Dermis microvascular lymphatic vessel endothelial cell (primary cell): ENCODE measurements around the gene CCNY. TPM values are rescaled to one million over a fixed set of nuclear protein-coding genes. Genes with fewer than 3 reads are reported as not detected.
"Not testable (repeated sequence)": the region's sequence is repeated elsewhere in the genome, so short reads cannot be mapped to it uniquely, and the experiment has no call there.

Experiments
- DNase-seq, 2 donors: peaks; one replicate each; pipeline versions ENCODE4 v3.0.0 to v3.0.0-alpha.2; 2010; ENCODE audit warnings: low read depth in 2 of 2
- total RNA-seq: library from RNA; depleted of rRNA; stranded (reverse); fragments of >200 nt; gene quantifications from 2 replicates; pipeline ENCODE4 v1.2.1, GENCODE V29; 2014

CCNY gene
- total RNA-seq = 65.7 and 81.4 TPM in 2 replicates

DNA sequence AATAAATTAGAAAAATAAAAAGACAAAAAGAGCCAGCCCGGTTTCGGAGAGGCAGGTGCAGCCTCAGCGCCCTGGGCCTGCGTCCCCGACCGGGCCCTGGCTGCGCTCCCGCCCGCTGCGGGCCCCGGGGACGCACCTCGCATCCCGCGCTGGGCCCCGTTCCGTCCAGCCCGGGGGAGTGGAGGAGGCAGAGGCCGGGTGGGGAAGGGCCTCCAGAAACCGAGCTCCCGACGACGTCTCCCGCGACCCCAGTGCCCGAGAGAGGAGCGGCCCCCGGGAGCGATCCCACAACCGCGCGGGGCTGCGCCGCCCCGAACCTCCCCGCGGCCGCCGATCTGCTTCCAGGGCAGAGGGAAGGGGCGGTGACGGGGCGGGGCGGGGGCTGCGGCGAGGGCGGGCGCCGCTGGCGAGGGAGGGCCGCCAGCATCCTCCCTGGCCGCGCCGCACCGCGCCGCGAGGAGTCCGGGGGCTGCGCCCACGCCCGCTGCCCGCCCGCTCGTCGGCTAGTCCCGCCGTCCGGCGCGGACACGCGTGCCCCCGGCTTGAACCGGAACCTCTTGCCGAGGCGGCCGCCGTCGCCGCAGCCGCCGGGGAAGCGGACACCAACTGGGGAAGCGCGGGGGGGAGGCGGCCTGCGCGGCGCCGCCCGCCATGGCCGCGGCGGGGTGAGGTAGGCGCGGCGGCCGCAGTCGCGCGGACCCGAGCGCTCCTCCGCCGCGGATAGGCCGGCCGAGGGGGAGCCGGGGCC lies at the start of gene CCNY:
Gene CCNY (plus strand): TSS at position 426 of the 748 bp plus-strand sequence. CDS start 545 bp downstream, outside the sequence.
- peak in 1 of 2 donors; percentile 79 for DNase-seq

DNA sequence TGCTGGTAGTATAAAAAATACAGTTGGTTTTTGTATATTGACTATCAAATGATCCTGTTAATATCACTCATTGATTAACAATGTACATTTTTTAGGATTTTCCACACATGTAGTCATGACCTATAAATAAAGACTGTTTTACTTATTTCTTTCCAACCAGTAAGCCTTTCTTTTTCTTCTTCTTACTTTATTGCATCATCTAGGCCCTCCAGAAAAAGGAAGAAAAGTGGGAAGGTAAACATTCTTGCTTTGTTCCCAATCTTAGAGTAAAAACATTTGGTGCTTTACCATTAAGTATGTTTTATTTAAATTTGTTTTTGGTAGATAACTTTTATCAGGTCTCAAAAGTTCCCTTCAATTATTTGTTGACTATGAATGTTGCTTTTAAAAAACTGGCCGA lies 47.1 kb upstream of the CCNY start:
- DNase-seq = no peak

DNA sequence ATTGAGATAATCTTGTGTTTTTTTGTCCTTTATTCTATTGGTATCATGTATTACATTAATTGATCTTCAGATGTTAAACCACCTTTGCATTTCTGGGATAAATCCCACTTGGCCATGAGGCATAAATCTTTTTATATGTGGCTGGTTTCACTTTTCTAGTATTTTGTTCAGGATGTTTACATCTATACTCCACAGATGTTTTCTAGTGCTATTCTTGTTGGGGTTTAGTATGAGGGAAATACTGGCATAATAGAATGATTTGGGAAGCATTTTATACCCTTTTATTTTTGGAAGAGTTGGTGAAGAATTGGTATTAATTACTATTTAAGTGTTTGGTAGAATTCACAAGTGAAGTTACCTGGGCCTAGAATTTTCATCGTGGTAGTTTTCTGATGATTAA lies 41.8 kb upstream of the CCNY start:
- DNase-seq = no peak

DNA sequence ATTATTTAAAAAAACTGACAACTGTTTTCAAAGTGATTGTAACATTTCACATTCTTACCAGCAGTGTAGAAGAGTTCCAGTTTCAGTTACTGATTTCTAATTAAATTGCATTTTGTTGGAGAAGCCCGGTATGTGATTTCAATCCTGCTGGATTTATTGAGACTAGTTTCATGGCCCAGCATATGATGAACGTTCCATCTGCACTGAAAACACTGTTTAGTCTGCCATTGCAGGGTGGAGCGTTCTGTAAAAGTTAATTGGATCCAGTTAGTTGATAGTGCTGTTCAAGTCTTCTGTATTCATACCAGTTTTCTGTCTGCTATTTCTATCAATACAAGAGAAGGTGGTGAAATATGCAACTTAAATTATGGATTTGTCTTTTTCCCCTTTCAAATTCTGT lies 37.3 kb upstream of the CCNY start:
- no peak for DNase-seq

DNA sequence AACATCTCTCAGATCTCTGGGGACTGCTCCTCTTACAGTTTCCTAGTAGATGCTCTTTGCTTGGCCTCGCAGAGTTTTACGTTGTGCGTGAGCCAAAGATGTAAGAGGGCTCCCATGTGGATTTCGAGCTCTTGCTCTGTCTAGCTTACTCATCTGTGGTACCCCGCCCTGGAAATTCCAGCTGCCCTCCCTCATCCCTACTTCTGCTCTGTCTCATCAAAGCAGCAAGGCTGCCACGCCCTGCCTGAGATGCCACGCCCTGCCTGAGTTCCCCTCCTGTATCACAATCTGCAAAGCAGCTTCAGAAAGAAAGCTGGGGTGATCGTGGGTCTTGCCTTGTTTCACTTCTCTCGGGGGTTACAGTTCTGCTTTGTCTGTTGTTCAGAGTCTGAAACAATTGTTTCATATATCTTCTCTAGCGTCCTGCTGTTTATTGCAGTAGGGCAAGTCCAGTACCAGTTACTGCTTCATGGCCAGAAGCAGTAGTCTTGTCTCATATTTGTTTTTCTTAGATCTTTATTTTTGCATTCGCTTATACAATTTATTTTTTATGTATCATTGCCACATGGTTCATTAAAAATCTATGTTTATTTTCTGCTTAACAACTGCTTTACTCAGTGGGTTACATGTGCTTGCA lies 36.1 kb upstream of the CCNY start:
- no peak for DNase-seq

DNA sequence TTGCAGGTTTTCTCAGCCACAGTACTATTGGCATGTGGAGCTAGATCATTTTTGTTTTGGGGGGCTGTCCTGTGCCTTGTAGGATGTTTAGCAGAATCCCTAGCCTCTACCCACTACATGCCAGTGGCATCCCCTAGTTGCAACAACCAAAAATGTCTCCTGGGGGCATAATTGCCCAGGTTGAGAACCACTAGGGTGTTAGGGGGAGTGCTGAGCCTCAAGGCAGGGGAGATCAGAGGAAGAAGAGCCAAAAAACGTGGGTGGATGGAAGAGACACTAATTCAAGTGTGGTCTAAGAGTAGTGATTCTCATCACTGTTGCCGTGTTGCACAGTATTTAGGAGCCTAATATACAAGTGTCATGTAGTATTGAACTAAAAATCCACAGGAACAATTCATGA lies 31.7 kb upstream of the CCNY start:
- no peak for DNase-seq

DNA sequence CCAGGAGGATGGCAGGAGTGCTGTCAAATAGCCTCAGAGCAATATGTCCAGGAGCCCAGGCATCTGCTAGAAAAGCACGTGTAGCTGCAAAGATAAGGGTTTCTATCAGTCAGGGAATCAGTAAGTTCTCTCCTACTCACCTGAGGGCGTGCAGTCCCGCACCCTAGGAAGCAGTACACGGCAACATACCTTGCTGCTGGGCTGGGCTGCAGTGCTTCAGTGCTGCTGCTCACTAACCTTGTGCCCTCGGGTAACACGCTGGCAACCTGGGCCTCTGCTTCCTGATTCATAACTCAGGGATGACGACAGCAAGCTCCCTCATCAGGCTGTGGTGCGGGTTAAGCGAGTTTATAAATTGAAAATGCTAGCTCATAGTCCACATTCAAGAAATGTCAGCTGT lies 29.5 kb upstream of the CCNY start:
- no peak for DNase-seq

DNA sequence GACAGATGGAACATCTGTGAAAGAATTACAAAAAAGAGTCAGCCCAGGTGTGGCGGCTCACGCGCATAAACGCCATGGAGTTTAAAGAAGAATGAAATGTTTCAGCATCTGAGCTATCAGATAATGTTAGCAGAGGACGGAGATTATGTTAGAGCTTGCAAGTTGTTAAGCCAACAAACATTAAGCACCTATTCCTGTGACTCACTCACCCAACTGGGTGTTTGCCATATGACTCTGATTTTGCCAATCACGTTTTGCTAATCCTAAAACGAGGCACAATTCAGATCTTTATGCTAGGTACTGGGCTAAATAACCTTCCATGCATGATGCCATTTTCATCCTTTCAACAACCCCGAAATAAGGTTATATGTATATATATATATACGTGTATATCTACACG lies 29.0 kb upstream of the CCNY start:
- DNase-seq = no peak

DNA sequence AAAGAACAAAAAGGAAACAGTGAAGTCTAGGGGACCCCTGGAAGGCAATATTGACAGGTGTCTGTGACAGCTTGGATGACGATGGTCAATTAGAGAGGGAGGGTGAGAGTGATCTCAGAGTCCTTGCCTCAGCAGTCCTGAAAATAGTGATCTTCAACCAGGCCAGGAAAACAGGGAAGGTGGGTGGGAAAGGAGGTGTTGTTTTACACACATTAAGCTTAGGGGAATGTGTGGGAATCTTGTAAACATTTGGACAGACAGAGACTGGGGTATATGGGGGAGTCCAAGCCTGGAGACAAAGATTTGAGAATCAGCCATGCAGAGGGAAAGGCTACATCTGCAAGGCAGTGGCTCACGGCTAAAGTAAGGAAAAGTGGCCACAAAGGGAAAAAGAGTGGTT lies 27.5 kb upstream of the CCNY start:
- DNase-seq = no peak

DNA sequence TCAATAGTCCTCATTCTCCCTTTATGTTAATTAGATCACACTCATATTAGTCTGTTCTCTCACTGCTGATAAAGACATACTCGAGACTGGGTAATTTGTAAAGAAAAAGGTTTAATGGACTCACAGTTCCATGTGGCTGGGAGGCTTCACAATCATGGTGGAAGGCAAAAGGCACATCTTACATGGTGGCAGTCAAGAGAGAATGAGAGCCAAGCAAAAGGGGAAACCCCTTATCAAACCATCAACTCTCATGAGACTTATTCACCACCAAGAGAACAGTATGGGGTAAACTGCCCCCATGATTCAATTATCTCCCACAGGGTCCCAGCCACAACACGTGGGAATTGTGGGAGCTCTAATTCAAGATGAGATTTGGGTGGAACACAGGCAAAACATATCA lies 22.2 kb upstream of the CCNY start:
- not testable (repeated sequence) for DNase-seq

DNA sequence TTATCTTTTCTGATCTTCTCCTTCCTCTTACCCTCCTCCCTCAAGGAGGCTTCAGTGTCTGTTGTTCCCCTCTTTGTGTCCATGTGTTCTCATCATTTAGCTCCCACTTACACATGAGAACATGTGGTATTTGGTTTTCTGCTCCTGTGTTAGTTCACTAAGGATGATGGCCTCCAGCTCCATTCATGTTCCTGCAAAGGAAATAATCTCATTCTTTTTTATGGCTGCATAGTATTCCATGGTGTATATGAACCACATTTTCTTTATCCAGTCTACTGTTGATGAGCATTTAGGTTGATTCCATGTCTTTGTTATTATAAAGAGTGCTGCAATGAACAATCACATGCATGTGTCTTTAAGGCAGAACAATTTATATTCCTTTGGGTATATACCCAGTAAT lies 21.1 kb upstream of the CCNY start:
- not testable (repeated sequence) for DNase-seq

DNA sequence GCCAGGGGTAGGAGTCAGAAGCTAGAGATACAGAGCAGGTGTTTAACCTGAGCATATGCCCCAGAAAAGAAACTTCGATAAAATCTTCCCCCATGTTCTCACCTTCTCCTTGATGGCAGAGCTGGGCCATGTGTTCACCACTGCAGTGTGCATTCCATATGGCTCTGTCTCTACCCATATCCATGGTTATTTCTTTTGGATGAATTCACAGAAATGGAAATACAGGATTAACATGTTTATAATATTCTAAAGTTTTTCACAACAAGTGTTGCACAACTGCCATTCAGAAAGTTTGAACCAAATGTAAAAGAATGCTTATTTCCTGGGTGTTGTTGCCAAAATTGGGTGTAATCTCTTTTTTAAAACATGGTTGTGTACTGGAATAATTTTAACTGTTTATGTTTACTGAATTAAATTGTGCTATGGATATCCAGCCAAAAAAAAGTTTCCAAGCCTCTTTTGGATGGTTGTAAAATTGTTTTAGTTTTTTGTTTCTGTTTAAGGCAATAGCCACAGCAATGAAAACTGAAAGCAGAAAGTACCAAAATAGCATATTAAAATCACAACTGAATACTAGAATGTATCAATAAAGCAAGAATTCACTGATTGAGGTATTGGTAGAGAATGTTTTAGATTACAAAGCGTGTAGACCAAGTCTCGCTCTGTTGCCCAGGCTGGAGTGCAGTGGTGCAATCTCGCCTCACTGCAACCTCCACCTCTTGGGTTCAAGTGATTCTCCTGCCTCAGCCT lies 19.9 kb upstream of the CCNY start:
- DNase-seq = no peak

DNA sequence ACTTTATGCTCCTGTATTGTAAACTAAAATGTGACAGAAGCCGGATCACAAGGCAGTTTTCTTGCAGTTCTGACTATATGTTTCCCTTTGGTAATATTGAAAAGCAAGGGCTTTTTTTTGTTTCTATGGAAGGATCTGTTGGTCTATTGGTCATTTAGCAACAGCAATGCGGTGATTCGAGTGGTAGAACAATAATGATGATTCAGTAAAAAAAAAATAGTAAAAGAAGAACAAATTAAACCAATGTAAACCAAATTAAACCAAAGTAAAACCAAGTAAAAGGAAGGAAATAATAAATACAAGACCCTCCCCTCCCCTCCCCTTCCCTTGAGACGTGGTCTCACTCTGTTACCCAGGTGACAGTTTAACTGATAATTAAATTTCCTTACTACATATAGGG lies 17.8 kb upstream of the CCNY start:
- no peak for DNase-seq

DNA sequence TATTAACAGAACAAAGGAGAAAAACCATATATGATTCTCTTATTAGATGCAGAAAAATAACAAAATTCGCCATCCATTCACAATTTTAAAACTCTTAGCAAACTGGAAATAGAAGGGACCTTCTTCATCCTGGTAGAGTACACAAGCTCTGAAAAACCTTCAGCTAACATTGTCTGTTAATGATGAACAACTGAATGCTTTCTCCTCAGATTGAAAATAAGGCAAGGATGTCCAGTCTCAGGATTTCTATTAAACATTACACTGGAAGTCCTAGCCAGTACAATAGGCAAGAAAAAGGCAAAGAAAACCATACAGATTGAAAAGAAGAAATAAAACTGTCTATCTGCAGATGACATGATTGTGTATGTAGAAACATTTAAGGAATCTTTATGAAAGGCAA lies 16.0 kb upstream of the CCNY start:
- DNase-seq = no peak

DNA sequence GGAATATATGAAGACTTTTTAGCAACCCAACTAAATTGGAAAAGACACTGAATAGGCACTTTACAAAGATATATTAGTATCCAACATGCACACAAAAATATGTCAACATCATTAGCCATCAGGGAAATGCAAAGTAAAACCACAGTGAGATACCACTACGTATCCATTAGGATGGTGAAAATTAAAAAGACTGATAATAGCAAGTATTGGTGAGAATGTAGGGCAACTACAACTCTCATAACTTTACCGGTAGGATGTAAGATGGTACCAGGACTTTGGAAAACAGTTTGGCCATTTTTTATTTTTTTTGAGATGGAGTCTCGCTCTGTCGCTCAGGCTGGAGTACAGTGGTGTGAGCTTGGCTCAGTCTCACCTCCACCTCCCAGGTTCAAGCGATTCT lies 13.7 kb upstream of the CCNY start:
- no peak for DNase-seq

DNA sequence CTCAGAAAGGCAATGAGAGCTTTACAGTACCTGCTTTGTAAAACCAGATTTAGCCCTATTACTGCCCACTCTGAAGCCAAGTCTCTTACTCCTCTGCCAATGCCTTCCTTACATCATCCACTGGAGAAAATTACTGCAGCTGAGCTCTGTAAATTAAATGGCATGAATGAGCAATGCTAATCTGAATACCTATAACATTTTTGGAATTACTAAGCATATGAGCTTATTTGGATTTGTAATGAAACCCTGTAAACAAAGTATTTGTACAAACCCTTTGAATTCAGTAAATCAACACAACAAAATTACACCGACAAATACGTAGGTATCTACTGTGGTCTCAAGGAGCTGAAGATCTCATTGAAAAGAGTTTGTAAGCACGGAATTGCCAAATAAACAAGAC lies 12.1 kb upstream of the CCNY start:
- DNase-seq = no peak

DNA sequence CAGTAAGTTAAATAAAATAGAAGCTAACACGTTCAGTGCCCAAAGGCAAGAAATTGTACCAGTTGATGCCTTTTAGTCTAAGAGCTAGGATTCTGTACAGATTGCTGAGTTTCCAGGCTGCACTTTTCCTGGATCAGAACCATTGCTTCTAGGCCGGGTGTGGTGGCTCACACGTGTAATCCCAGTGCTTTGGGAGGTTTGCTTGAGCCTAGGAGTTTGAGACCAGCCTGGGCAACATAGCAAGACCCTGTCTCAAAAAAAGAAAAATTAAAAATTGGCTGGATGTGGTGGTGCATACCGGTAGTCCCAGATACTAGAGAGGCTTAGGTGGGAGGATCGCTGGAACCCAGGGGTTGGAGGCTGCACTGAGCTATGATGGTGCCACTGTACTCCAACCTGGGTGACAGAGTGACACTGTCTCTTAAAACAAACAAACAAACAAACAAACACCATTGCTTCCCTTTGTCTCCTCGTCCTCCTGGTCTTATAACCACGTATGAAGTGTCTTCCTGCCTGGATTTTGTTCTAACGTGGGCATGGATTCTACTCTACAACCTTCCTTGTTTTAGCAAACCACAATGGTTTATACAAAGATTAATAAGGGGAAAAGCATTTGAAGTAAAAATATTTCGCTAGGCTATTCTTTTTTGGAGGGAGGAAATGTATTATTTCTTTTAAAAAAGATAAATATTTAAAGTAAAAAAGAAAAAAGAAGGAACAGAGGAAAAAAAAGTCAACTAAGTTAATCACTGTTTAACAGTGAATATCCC lies 9.7 kb upstream of the CCNY start:
- no peak for DNase-seq

DNA sequence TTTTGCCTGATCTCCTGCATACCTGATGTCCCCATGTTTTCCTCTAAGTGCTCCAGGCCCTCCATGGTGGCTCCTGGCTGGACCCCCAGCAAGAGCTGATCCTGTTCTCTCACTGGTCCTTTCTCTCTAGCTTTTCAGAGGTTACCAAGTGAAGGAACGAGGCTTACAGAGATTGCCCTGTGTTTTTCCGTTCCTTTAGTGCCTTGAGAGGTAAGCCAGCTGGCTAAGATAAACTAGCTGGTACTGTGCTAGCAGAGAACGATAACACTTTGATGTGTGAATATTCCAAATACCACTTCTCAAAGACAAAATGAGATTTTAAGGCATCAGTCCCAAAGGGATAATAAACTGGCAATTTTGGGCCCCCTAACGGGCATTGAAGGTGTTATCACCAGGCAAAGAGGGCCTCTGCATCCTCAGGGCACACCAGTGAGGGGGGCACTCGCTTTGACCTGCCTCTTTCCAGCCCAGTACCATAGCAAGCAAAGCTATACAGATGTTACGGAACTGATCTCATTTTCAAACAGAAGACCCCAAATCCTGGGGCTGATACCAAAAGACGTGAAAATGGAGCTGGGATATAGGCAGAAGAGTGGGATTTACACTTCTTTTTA lies 8.4 kb upstream of the CCNY start:
- no peak for DNase-seq

DNA sequence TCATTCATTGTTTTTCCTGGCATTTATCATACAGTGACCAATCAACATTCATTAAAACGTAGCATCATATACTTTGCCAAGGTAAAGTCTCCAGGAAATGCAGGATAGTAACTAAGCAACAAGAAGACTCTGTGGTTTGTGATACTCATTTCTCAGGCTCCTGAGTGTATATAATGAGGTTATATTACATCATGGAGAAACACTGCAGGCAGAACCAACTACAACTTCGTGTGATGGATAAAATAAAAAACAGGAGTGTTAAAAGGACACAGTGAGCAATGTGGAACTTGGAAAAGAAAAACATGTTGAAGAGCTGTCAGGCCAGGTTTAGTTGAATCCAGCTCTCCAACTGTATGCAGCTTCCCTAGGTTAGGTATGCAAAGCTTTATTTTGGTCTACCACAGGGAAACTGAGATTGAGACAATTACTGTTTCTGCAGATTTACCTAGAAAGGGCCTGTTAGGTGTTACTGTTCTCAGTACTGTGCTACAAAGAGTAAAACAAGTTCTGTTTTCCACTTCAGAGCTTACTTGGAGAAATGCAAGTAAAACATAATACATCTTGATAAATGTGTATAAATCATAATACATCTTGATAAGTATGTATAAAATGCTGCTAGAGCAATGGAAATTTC lies 7.8 kb upstream of the CCNY start:
- DNase-seq = no peak

DNA sequence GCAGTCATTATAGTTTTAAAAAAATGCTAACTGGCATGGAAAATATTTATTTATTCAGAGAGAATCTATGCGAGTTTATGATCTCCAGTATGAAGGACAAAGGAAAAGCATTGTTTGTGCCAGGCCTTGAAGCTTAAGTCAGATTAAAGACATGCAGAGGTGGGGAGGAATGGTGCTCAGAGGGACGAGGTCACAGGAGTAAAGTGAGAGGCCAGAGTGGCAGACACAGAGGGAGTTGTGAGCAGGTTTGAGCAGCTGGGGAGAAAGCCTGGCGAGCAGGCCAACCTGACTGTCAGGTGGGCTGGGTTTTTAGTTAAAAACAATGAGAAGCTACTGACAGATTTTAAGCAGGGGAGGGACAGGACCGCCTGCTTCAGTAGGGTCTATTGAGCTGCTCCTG lies 6.8 kb upstream of the CCNY start:
- DNase-seq = no peak
